GM12872 (cell line): Measurements from ENCODE around the gene ZFPM1.

ENCODE experiments used
- TF ChIP-seq, protein P1 (sequence below): IDR thresholded peaks from 3 replicates; pipeline ENCODE4 v1.5.1; 2011; ENCODE audit warnings: low read depth, mild to moderate bottlenecking, low read length, moderate library complexity; ENCODE audit not compliant: insufficient read depth

The ZFPM1 gene

DNA sequence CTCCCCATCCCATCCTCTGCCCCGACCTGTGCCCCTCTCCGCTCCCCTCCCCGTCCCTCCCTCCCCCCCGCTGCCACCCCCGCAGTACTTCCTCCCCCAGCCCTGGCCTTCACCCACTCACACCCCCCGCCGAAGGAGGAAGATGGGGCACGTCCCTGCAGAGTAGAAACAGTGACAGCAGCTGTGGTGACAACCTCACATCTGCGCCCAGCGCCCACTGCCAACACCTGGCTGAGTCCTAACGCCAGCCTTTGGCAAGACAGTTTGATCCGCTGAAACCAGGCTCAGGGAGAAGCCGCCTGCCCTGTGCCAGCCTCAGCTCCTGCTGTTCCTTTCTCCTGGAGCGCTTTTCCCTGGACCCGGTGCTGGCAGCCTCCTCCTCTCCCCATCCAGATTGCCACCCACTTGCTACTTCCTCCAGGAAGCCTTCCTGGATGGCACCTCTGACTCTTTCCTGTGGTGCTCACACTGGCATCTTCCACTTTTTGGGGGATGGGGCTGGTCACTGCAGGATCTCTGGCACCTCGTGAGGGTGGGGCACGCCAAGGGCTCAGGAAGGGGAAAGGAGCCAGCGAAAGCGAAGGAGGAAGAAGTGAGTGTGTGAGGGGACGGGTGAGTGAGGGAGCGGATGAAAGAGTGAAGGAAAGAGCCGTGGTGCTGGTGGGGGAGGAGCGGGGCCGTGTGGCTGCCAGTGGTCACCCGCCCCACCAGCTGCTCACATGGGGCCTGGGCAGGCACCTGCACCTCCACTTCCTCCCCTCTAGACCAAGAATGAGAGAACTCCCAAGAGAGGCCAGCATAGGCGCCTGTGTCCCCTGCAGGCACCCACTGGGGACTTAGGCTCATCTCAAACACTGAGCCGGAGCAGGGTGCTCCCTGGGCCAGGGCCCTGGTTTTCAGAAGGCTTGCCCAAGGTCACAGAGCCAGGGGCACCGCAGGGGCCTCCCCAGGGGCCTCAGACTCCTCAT lies 27.0 kb downstream of the ZFPM1 start:
- TF ChIP-seq, protein P1, sequence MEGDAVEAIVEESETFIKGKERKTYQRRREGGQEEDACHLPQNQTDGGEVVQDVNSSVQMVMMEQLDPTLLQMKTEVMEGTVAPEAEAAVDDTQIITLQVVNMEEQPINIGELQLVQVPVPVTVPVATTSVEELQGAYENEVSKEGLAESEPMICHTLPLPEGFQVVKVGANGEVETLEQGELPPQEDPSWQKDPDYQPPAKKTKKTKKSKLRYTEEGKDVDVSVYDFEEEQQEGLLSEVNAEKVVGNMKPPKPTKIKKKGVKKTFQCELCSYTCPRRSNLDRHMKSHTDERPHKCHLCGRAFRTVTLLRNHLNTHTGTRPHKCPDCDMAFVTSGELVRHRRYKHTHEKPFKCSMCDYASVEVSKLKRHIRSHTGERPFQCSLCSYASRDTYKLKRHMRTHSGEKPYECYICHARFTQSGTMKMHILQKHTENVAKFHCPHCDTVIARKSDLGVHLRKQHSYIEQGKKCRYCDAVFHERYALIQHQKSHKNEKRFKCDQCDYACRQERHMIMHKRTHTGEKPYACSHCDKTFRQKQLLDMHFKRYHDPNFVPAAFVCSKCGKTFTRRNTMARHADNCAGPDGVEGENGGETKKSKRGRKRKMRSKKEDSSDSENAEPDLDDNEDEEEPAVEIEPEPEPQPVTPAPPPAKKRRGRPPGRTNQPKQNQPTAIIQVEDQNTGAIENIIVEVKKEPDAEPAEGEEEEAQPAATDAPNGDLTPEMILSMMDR = no peak

DNA sequence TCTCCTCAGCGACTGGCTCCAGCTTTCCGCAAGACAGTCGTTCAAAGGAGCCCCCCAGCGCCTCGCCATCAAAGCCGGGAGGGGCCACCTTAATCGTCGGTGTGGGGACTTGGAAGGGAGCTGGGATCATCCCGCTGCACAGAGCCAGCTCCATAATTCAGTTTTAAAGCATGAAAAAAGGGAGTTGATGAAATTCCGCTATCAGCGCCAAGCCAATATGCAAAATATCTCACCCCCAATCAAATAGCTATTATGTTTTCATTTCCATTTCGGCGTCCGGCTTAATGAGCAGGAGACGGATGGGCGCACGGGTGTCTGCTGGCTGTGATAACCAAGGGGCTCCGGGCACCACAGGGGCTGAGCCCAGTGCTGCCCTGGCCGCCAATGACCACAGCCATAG lies 27.7 kb downstream of the ZFPM1 start:
- TF ChIP-seq, protein P1 = no peak

DNA sequence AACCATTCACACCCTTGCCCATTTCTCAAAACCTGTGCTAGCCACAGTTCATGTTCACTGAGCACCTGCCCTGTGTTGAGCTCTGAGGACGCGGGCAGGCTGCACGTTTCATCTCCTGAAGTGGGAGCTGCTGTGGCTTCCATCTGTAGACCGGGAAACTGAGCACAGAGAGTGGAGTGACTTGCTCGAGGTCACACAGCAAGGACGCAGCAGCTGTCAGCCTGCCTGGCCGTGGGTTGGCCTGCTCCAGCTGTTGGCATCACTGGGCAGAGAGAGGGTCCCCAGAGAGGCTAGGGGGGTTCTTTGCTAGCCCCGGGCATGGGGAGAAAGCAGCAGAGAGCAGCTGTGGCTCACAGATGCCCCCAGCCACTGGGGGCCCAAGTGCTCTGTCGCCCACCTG lies 28.8 kb downstream of the ZFPM1 start:
- TF ChIP-seq, protein P1 = no peak

DNA sequence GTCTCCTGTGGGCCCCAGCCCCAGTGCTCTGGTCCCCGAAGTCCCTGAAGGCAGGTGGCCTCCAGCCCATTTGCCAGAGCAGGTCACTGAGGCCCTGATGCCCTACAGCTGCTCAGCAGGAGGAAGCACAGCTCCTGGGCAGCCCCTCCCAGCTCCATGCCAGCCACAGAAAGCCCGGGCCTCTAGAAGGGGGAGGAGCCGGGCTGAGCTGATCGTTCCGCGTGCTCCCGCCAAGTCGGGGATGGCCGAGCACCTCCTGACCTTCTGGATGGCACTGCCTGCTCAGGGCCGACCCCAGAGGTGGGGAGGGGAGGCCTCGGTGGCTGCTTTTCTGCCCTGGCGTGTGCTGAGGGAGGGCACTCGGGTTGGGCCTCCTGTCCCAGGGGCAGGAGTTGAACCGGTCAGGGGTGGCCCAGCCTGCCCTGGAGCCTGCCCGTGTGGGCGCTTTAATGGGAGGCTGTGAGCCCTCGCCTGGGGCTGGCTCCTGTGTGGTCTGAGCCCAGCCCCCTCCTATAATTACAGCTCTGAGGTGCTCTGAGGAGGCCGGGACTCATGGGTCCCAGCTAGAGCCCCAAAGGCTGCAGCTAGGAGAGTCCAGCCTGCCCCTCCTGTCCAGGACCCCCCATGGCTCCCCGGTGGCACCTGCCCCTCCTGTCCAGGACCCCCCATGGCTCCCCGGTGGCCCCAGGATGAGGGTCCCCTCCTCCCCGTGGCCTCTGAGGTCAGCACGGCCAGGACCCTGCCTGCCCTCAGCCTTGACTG lies 29.7 kb downstream of the ZFPM1 start:
- TF ChIP-seq, protein P1 = no peak

DNA sequence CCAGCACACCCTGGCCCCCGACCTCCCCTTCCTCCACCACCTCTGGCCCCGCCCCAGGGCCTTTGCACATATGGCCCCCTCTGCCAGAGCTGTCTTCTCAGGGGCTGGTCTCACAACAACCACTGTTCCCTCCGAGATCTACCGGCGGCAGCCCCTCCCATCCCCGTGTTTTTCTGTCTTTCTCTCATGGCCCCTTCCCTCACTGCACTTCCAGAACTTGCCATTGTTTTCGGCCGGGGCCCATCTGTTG lies 30.2 kb downstream of the ZFPM1 start:
- TF ChIP-seq, protein P1 = no peak

DNA sequence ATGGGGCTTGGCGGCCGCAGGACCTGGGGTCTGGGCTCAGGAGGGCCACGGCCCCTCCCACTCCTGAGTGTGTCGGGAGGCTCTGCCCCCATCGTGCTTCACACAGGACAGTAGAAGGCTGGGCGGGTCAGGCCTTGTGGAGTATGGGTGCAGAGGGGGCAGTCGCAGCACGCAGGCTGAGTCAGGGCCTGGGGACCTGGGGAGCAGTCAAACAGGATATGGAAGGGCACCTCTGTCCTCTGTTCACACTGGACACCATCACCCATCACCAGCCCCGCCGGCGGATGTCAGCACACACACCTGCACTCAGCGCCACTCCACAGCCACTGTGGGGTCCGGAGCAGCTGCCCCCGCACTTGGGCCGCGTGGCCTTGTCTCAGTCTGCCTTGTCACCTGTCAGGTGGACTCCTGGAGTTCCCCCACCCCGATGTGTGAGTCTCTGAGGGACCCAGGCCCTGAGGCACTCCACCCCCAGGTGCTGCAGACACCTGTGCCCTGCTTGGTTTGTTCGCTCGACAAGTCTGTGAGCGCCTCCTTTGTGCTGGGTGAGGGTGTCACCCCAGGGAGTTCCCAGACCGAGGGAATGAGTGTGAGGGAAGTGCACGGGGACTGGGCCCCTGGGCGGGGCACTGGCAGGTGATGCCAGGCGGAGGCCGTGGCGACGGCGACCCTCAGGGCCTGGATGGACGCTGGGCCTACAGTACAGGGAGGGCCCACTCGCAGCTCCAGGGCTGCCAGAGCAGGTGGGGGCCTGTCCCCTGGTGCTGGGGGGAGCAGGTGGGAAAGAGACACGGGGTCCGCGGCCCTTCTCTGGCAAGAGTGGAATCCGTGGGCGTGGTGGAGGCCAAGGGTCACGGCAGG lies 31.7 kb downstream of the ZFPM1 start:
- TF ChIP-seq, protein P1 = no peak
